COLO829 (cell line): ENCODE data around the gene SLC30A4.
"Not testable (repeated sequence)": the region's sequence is repeated elsewhere in the genome, so short reads cannot be mapped to it uniquely, and the experiment has no call there.

ENCODE experiments used
- DNase-seq: peaks from one replicate; pipeline ENCODE4 v3.0.0; 2012; ENCODE audit warnings: low spot score

The SLC30A4 gene, protein sequence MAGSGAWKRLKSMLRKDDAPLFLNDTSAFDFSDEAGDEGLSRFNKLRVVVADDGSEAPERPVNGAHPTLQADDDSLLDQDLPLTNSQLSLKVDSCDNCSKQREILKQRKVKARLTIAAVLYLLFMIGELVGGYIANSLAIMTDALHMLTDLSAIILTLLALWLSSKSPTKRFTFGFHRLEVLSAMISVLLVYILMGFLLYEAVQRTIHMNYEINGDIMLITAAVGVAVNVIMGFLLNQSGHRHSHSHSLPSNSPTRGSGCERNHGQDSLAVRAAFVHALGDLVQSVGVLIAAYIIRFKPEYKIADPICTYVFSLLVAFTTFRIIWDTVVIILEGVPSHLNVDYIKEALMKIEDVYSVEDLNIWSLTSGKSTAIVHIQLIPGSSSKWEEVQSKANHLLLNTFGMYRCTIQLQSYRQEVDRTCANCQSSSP

GRCh38 chr15:45522328-45523165, at the start of gene SLC30A4:
Gene SLC30A4, minus strand, starts transcription at chr15:45522755. Its CDS starts 401 bp downstream, at chr15:45522354.
- no peak for DNase-seq

DNA sequence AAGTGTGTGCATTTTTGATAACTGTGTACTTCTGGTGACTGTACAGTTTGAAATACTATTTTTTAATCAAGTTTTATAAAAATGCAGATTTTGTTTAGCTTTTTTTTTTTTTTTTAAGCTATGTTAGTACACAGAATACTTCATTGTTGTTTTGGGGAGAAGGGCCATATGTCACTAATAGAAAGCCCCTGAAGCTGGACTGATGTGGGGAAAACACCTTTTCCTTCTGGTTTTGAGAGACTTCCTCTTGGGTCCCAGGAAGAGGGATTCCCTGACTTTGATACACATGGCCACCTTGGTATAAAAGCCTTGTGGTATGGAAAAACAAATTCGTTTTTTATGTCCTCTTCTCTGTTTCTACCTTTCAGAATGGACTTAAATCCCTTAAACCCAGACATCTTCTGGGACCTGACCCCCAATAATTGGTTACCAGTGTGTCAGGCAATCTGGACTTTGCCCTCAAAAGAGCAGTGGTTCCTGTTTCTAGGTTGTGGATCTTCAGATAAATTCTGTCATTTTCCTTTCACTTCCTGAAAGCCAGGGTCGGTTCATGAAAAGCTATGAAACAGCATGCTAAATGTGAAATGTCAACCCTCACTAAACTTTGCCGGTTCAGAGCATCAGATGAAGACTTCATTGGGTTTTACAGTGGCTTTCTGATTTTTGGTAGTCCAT, 33.5 kb upstream of the SLC30A4 start:
- no peak for DNase-seq

DNA sequence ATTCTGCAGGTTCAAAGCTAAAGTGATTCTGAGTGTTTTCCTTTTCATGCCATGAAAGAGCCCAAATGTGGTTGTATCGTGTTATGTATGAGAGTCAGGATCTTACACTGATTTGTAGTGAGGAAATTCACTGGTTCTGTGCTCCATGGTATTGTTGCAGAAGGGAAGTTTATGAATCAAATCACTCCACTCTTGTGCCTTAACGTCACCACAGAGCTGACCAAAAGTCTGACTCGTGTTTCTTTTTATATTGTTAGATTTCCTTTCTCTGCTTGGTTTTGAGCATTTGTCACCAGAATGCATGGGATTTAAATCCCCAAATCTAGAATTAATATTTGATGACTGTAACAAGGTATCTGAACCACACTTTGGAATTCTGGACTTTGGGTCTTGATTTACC, 29.1 kb upstream of the SLC30A4 start:
- DNase-seq: no peak

DNA sequence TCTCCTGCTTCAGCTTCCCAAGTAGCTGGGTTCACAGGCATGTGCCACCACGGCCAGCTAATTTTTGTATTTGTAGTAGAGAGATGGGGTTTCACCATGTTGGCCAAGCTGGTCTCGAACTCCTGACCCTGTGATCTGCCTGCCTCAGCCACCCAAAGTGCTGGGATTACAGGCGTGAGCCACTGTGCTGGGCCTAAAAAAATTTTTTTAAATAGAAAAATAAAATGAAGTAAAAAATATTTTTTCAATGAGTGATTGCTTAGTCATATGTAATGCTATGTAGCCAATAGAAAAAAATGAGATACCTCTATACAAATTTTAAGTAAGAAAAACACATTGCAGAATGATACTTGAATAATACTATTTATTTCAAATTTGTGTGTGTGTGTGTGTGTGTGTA, 27.9 kb upstream of the SLC30A4 start:
- DNase-seq: no peak

DNA sequence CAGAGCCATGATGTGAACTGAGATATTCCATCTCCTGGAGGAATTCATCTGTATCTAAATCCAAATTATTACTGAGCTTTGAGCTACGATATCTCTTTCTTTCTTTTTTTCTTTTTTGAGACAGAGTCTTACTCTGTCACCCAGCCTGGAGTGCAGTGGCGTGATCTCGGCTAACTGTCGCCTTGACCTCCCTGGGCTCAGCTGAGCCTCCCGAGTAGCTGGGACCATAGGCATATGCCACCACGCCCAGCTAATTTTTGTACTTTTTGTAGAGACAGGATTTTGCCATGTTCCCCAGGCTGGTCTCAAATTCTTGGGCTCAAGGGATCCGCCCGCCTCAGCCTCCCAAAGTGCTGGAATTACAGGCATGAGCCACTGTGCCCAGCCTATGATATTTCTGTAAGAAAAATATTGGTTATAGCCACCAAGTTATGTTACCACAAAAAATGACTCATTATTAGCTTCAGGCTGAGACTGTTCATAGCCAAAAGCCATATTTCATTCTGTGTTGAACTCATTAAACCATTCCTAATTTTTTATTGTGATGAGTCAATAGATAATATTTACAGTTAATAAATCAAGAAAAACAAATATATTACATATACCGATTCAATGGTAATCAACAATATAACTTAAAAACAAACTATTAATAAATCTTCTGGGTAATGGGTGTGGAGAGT, 27.1 kb upstream of the SLC30A4 start:
- DNase-seq: no peak

- DNase-seq: no peak
Observed at GRCh38 chr15:45548753-45549520, 26.4 kb upstream of the SLC30A4 start.

DNA sequence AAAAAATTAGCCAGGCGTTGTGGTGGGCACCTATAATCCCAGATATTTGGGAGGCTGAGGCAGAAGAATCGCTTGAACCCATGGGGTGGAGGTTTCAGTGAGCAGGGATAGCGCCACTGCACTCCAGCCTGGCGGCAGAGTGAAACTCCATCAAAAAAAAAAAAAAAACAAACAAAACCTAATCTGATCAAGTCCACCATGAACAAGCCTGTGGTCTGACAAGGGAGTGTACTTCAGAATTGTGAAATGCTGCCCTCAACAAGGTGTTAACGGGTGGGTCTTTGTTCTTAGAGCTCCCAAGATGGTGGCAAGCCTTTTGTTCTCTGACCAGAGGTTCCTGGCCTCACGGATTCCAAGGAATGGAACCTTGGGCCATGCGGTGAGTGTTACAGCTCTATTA, 24.2 kb upstream of the SLC30A4 start:
- no peak for DNase-seq

- no peak for DNase-seq
Observed at GRCh38 chr15:45544266-45545023, 21.9 kb upstream of the SLC30A4 start.

DNA sequence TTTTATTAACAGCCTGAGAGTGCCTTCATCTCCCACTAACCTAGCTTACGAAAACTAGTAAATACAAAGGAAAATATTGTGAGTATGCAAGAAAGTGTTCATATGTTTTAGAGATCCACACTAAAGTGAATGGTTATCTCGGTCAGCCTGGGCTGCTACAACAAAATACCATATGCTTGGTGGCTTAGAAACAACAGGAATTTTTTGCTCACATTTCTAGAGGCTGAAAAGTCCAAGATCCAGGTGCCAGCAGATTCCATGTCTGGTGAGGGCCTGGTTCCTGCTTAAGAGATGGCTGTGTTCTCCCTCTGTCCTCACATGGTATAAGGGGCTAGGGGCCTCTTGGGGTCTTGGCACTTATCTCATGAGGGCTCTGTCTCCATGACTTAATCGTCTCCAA, 20.5 kb upstream of the SLC30A4 start:
- no peak for DNase-seq

GRCh38 chr15:45540531-45540930, 18.0 kb upstream of the SLC30A4 start:
- DNase-seq: no peak

DNA sequence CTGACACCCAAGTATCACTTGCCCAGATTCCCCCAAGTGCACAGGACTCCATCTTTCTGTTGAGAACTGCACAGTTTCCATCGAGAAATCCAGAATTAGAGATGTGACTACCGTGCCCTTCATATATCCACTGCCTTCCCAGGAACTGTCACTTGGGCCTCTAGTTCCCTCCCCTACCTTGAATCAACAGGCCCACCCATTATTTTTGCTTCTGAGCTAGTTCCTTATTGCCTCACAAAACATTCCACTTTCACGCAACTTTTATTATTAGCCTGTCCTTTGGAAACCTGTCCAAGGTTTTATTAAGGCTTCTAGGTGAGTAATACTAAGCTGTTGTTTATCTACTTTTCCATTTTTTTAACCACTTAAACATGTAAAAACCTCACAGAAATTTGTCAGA, 17.1 kb upstream of the SLC30A4 start:
- DNase-seq: no peak

GRCh38 chr15:45536934-45537333, 14.4 kb upstream of the SLC30A4 start:
- no peak for DNase-seq

DNA sequence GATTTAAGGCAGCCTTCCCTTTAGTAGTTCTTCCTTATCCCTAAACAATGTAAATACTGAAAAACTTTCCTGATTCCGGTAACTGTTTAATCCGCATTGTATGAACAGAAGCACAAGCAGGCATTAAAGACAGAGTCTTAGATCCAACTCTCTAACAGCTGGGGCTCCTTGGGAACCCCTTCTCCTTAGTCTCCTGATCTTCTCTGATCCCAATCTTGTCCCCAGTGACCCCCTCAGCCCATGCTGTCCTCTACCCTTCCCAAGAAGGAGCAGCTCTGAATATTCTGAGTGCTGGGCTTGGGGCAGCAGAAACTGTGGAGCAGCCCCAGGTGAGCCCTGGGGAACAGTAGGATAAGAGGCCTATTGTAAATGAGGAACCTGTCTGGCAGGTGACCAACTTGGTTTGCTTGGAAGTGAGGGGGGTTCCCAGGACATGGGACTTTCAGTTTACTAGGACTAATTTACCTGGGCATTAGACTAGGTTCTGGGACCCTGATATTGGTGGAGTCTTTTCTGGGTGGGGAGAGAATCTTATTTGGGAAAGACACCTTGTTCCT, 13.0 kb upstream of the SLC30A4 start:
- no peak for DNase-seq

GRCh38 chr15:45534821-45535220, 12.3 kb upstream of the SLC30A4 start:
- DNase-seq: peak; percentile 49

DNA sequence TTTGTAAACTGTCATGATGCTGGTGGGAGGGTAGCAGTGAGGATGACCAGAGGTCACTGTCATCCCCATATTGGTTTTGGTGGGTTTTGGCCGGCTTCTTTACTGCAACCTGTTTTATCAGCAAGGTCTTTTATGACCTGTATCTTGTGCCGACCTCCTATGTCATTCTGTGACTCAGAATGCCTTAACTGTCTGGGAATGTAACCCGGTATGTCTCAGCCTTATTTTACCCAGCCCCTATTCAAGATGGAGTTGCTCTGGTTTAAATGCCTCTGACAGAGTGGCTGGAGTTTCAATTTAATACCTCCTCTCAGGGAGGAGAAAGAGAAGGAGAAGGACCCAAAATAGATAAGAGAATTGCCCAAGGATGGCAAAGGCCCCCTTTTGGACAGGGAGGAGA, 10.3 kb upstream of the SLC30A4 start:
- DNase-seq: not testable (repeated sequence)

DNA sequence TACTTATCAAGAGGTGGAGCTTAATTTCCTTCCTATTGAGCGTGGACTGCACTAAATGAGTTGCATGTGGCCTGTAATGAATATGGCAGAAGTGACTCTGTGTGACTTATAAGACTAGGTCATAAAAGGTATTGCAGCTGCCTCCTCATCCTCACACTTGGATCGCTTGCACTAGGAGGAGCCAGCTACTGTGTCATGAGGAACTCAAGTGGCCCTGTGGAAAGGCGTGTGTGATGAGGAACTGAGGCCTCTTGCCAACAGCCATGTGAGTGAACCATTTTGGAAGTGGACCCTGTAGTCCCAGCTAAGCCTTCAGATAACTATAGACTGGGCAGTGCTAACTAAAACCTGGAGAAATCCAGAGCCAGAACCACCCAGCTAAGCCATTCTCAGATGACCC, 7.1 kb upstream of the SLC30A4 start:
- DNase-seq: no peak

DNA sequence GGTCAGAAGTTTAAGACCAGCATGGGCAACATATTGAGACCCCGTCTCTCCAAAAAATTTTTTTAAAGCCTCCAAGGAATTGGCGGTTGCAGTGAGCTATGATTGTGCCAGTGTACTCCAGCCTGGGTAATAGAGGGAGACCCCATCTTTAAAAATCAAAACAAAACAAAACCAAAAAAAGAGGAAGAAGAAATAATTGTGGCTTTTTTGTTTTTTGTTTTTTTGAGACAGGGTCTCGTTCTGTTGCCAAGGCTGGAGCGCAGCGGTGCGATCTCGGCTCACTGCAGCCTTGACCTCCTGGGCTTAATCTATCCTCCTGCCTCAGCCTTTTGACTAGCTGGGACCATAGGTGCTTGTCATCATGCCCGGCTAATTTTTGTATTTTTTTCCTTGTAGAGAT, 4.5 kb upstream of the SLC30A4 start:
- no peak for DNase-seq

GRCh38 chr15:45523166-45523460, 558 bp upstream of the SLC30A4 start:
- DNase-seq: no peak

- DNase-seq: no peak
Observed at GRCh38 chr15:45521596-45522327, 793 bp downstream of the SLC30A4 start.
